Nephron progenitor cell (in vitro differentiated cells): ENCODE measurements around the gene RBPJ.
A peak's percentile ranks its signal among the peaks of the same experiment; 100 is the strongest.
"Not testable (repeated sequence)": the region's sequence is repeated elsewhere in the genome, so short reads cannot be mapped to it uniquely, and the experiment has no call there.

Experiments
- DNase-seq: peaks from one replicate; pipeline ENCODE4 v3.0.0; 2021
- H3K27ac Mint-ChIP-seq: 2 replicates; pipeline ENCODE4 v1.8.0; 2021; ENCODE audit warnings: mild to moderate bottlenecking, moderate library complexity, mixed read lengths
- H3K27me3 Mint-ChIP-seq: 2 replicates; pipeline ENCODE4 v1.8.0; 2021; ENCODE audit warnings: mild to moderate bottlenecking, low read depth, mixed read lengths; ENCODE audit not compliant: poor library complexity
- H3K36me3 Mint-ChIP-seq: 2 replicates; pipeline ENCODE4 v1.8.0; 2021; ENCODE audit warnings: low read depth, mixed read lengths
- H3K4me1 Mint-ChIP-seq: 2 replicates; pipeline ENCODE4 v1.8.0; 2021; ENCODE audit warnings: mixed read lengths
- H3K4me3 Mint-ChIP-seq: 2 replicates; pipeline ENCODE4 v1.8.0; 2021; ENCODE audit warnings: mild to moderate bottlenecking, moderate library complexity, mixed read lengths
- H3K9me3 Mint-ChIP-seq: 2 replicates; pipeline ENCODE4 v1.8.0; 2021; ENCODE audit warnings: mild to moderate bottlenecking, moderate library complexity, mixed read lengths
- CTCF ChIP-seq: fragments of 200-600 bp; sonication (generic); IDR thresholded peaks from 2 replicates; pipeline ENCODE4 v1.5.0; 2021; ENCODE audit warnings: antibody characterized with exemption

The RBPJ gene

GRCh38 chr4:26307037-26307800, 13.6 kb upstream of the RBPJ start:
- Mint-ChIP-seq H3K27ac (no peak overlapping the region), H3K4me1 (no peaks in the 10 kb centered on the region), H3K27me3 (no peaks in the 10 kb centered on the region), H3K9me3 (no peaks in the 10 kb centered on the region), H3K4me3 (no peak overlapping the region), H3K36me3 (no peaks in the 10 kb centered on the region)
- no peak for TF ChIP-seq CTCF
- DNase-seq: no peak

GRCh38 chr4:26308568-26308967, 12.2 kb upstream of the RBPJ start:
- peaks cover 4% of the 10 kb centered on the region for H3K27me3 Mint-ChIP-seq
- H3K4me3 Mint-ChIP-seq: no peak overlapping the region
- TF ChIP-seq CTCF: no peak
- DNase-seq: no peak
- H3K36me3 Mint-ChIP-seq: no peaks in the 10 kb centered on the region
- H3K9me3 Mint-ChIP-seq: peaks cover 5% of the 10 kb centered on the region
- no peaks in the 10 kb centered on the region for H3K4me1 Mint-ChIP-seq
- H3K27ac Mint-ChIP-seq: no peak overlapping the region

GRCh38 chr4:26310264-26310663, 10.6 kb upstream of the RBPJ start:
- H3K9me3 Mint-ChIP-seq: peaks cover 17% of the 10 kb centered on the region
- no peaks in the 10 kb centered on the region for H3K4me1 Mint-ChIP-seq
- TF ChIP-seq CTCF: no peak
- no peak for DNase-seq
- H3K36me3 Mint-ChIP-seq: peaks cover 8% of the 10 kb centered on the region
- no peak overlapping the region for H3K4me3 Mint-ChIP-seq
- peaks cover 4% of the 10 kb centered on the region for H3K27me3 Mint-ChIP-seq
- no peak overlapping the region for H3K27ac Mint-ChIP-seq

- H3K9me3 Mint-ChIP-seq: peaks cover 25% of the 10 kb centered on the region
- peaks cover 4% of the 10 kb centered on the region for H3K27me3 Mint-ChIP-seq
- DNase-seq: no peak
- no peaks in the 10 kb centered on the region for H3K4me1 Mint-ChIP-seq
- H3K4me3 Mint-ChIP-seq: no peak overlapping the region
- no peak overlapping the region for H3K27ac Mint-ChIP-seq
- no peak for TF ChIP-seq CTCF
- H3K36me3 Mint-ChIP-seq: peaks cover 11% of the 10 kb centered on the region
Measured at GRCh38 chr4:26311633-26312032, 9.2 kb upstream of the RBPJ start.

- peak; percentile 8 for DNase-seq
- H3K4me3 Mint-ChIP-seq, H3K27ac Mint-ChIP-seq, H3K4me1 Mint-ChIP-seq, H3K27me3 Mint-ChIP-seq: not testable (repeated sequence)
- H3K36me3 Mint-ChIP-seq: peaks cover 18% of the 10 kb centered on the region
- H3K9me3 Mint-ChIP-seq: peaks cover 44% of the 10 kb centered on the region
Measured at GRCh38 chr4:26315316-26315932, 5.4 kb upstream of the RBPJ start.

DNA sequence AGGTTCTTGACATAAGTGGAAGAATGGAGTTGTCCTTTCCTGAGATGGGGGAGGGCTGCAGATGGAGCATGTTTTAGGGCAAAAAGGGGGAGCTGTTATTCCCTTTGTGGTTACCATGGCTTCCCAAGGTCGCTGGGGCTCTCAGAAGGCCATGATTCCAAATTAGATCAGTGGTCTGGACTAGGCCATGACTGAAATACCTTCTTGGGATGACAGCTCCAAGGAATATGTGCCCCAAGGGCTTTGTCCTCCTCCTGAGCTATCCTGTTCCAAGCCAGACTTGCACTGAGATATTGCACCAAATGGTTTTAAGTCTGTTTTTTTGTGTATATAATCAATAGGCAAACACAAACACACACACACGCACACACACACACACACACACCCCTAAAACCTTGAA, 3.0 kb upstream of the RBPJ start:
- H3K4me3 Mint-ChIP-seq: peak overlapping the region; percentile 24
- TF ChIP-seq CTCF: no peak

More for the DNA sequence above, 3.0 kb upstream of the RBPJ start:
- Mint-ChIP-seq H3K4me1 (peaks cover 13% of the 10 kb centered on the region), H3K27ac (no peak overlapping the region), H3K27me3 (peaks cover 7% of the 10 kb centered on the region), H3K9me3 (peaks cover 39% of the 10 kb centered on the region), H3K36me3 (peaks cover 18% of the 10 kb centered on the region)
- DNase-seq: no peak
